Naive thymus-derived CD4-positive, alpha-beta T cell (primary cell): ENCODE measurements around the gene ELMO3. TPM values are rescaled to one million over a fixed set of nuclear protein-coding genes. Genes with fewer than 3 reads are reported as not detected.

Source experiments
- ATAC-seq: fragments of 150-1000 bp; cut with Tn5 transposase; 2 replicates; pipeline ENCODE4 v1.10.0; 2021; ENCODE audit warnings: mild to moderate bottlenecking, moderate library complexity
- CTCF ChIA-PET: fragments of 350-600 bp; sonication (Branson Sonifier 250); formaldehyde crosslinking; loops from one replicate; lab custom pipeline; 2021; ENCODE audit warnings: antibody characterized with exemption; lab: Charles Lee
- POLR2A ChIA-PET: fragments of 350-600 bp; sonication (Branson Sonifier 250); formaldehyde crosslinking; loops from one replicate; lab custom pipeline; 2021; ENCODE audit warnings: antibody characterized with exemption, inconsistent platforms; lab: Charles Lee
- DNase-seq, 9 donors: peaks; one replicate each; pipeline versions ENCODE4 v3.0.0 to v3.0.0-alpha.2; 2020 to 2022; ENCODE audit warnings: mixed read lengths in 1 of 9
- H3K27ac ChIP-seq: one replicate; pipeline ENCODE4 v1.7.0; 2013; ENCODE audit warnings: mild to moderate bottlenecking, low read depth, low read length, moderate library complexity
- H3K27me3 ChIP-seq, 2 donors: one replicate each; pipeline ENCODE4 v1.7.0; 2013; ENCODE audit warnings: low read length in 2 of 2, mild to moderate bottlenecking in 2 of 2, moderate library complexity in 2 of 2; ENCODE audit not compliant: control insufficient read depth in 2 of 2, insufficient read depth in 2 of 2
- H3K36me3 ChIP-seq, 3 experiments: 1 replicate in 2 of 3; 2 replicates in 1 of 3; pipeline ENCODE4 v1.7.0; 2013; ENCODE audit warnings: low read length in 3 of 3, mild to moderate bottlenecking in 3 of 3, moderate library complexity in 1 of 3; ENCODE audit not compliant: insufficient read depth in 3 of 3, control insufficient read depth in 2 of 3
- H3K4me1 ChIP-seq, 2 donors: one replicate each; pipeline ENCODE4 v1.7.0; 2013; ENCODE audit warnings: low read length in 2 of 2, mild to moderate bottlenecking in 2 of 2, moderate library complexity in 1 of 2; ENCODE audit not compliant: control insufficient read depth in 2 of 2, insufficient read depth in 2 of 2
- H3K4me3 ChIP-seq: 2 replicates; pipeline ENCODE4 v1.7.0; 2013; ENCODE audit warnings: mild to moderate bottlenecking, low read length
- H3K9me3 ChIP-seq, 3 experiments: 1 replicate in 2 of 3; 2 replicates in 1 of 3; pipeline ENCODE4 v1.7.0; 2013; ENCODE audit warnings: low read length in 3 of 3; ENCODE audit not compliant: control insufficient read depth in 2 of 3
- H3K27ac Mint-ChIP-seq, 9 donors: one replicate each; pipeline ENCODE4 v1.8.0; 2020 to 2022; ENCODE audit warnings: mixed read lengths in 9 of 9, mild to moderate bottlenecking in 8 of 9, moderate library complexity in 5 of 9, inconsistent platforms in 2 of 9
- H3K27me3 Mint-ChIP-seq, 5 donors: one replicate each; pipeline ENCODE4 v1.8.0; 2021 to 2022; ENCODE audit warnings: mixed read lengths in 5 of 5, mild to moderate bottlenecking in 1 of 5
- H3K36me3 Mint-ChIP-seq, 5 donors: one replicate each; pipeline ENCODE4 v1.8.0; 2020 to 2022; ENCODE audit warnings: mixed read lengths in 5 of 5, mild to moderate bottlenecking in 3 of 5, inconsistent platforms in 1 of 5
- H3K4me1 Mint-ChIP-seq, 7 donors: one replicate each; pipeline ENCODE4 v1.8.0; 2020 to 2022; ENCODE audit warnings: mixed read lengths in 7 of 7, mild to moderate bottlenecking in 3 of 7, inconsistent platforms in 1 of 7
- H3K4me3 Mint-ChIP-seq, 10 donors: one replicate each; pipeline ENCODE4 v1.8.0; 2020 to 2022; ENCODE audit warnings: mild to moderate bottlenecking in 10 of 10, mixed read lengths in 10 of 10, moderate library complexity in 6 of 10, inconsistent platforms in 2 of 10
- H3K9me3 Mint-ChIP-seq, 11 donors: one replicate each; pipeline ENCODE4 v1.8.0; 2020 to 2022; ENCODE audit warnings: mixed read lengths in 11 of 11, mild to moderate bottlenecking in 4 of 11, inconsistent platforms in 1 of 11, moderate library complexity in 1 of 11
- intact Hi-C, 2 donors: fragments of 100-400 bp; cut with micrococcal nuclease; formaldehyde crosslinking; loops; one replicate each; pipeline ENCODE4 v1.15.1; 2023
- polyA plus RNA-seq, 2 donors: library from polyadenylated mRNA; unstranded; fragments of 300-500 nt; fragmentation: Illumina TruSeq; gene quantifications; one replicate each; pipeline ENCODE4 v1.2.3, GENCODE V29; 2021
- total RNA-seq, 6 experiments: library from RNA in 5 of 6; stranded (reverse) in 5 of 6; gene quantifications; 1 replicate in 5 of 6; 2 replicates in 1 of 6; pipeline ENCODE4 v1.2.3 and lab custom pipeline; 2021 to 2026

ELMO3 gene
- total and polyA plus RNA-seq, 7 experiments from 2014 or later, result 0.07 to 9.1 (median 5.6) TPM; not detected in 1

DNA sequence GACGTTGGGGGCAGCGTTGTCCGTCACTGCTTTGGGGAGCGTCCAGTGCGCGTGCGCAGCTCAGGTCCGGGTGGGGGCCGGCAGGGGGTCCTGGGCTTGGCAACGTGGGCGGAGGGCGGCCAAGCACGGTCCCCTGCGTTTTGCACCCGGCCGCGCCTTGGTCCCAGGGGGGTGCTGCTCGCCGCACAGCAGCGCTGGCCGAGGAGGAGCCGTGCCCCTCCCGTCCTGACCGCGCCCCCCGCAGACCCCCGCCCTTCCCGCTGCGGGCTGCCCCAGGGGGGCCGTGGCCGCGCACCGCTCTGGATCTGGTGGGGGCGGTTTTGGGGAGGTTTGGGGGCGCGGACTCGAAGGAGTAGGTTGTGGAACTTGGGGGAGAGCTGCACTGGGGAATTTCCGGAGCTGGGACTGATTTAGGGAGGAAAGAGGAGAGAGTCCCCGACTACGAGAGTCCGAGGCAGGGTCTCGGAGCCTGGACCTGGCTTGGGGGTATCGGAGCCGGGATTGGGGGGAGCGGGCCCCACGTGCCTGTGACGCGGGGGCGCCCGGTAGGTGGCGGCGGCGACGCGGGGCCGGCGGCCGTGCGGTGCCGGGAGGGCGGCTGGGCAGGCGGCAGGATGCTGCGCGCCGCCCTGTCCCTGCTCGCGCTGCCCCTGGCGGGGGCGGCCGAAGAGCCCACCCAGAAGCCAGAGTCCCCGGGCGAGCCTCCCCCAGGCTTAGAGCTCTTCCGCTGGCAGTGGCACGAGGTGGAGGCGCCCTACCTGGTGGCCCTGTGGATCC, 49.7 kb downstream of the ELMO3 start, which contains the start of gene SLC9A5:
TSS of gene SLC9A5 (plus strand) at position 579 of the 777 bp plus-strand sequence. CDS start at position 615, 36 bp downstream.
- no peaks in the 10 kb centered on the region for H3K36me3 Mint-ChIP-seq
- H3K27ac Mint-ChIP-seq, result peak within 1 kb of the TSS; percentile 70 to 92 (median 80)
- peak in 4 of 9 donors; percentile 10 to 68 (median 26) for DNase-seq
- H3K4me1 ChIP-seq, result peaks cover 31 to 37% of the 10 kb centered on the region in 2 donors
- H3K27me3 Mint-ChIP-seq, result peaks cover 0 to 20% (median 0%) of the 10 kb centered on the region in 5 donors
- peak within 1 kb of the TSS; percentile 86 to 96 (median 91) for H3K4me3 Mint-ChIP-seq
- no peaks in the 10 kb centered on the region for H3K9me3 Mint-ChIP-seq
- H3K9me3 ChIP-seq, result no peaks in the 10 kb centered on the region
- no peaks in the 10 kb centered on the region for H3K36me3 ChIP-seq
- peak within 1 kb of the TSS; percentile 68 for H3K4me3 ChIP-seq
- H3K27ac ChIP-seq, result peak within 1 kb of the TSS; percentile 57
- H3K4me1 Mint-ChIP-seq, result peaks cover 35 to 50% (median 41%) of the 10 kb centered on the region in 7 donors
- no peaks in the 10 kb centered on the region for H3K27me3 ChIP-seq
- intact Hi-C loops, result loop anchor here in 1 of 2 donors (2.0 to 10.0 kb wide), 4 partner anchors 234 to 1884 kb away; partner anchors contain the start of genes AGRP, ATP6V0D1, CENPT and CHTF8
- CTCF ChIA-PET, result interaction anchor here (0.7 kb wide), 1 partner anchor 56 kb away, joined by 3 read pairs; no protein-coding TSS in a partner anchor
- POLR2A ChIA-PET, result interaction anchor here (0.9 to 2.8 kb wide), 4 partner anchors 14 to 91 kb away, joined by 3 to 20 read pairs (median 4); partner anchors contain the start of gene TMEM208
- no peak for ATAC-seq

GRCh38 chr16:67249178-67250044, 50.5 kb downstream of the ELMO3 start:
- intact Hi-C loops, result loop anchor here in 1 of 2 donors (2.0 to 10.0 kb wide), 4 partner anchors 233 to 1883 kb away; partner anchors contain the start of genes AGRP, ATP6V0D1, CENPT and CHTF8
- H3K4me1 ChIP-seq, result peaks cover 27 to 29% of the 10 kb centered on the region in 2 donors
- DNase-seq, result no peak
- H3K36me3 Mint-ChIP-seq, result no peaks in the 10 kb centered on the region
- H3K9me3 Mint-ChIP-seq, result no peaks in the 10 kb centered on the region
- ChIA-PET CTCF (interaction anchor here (0.7 kb wide), 1 partner anchor 57 kb away, joined by 3 read pairs; no protein-coding TSS in a partner anchor), POLR2A (interaction anchor here (0.7 to 1.8 kb wide), 2 partner anchors 92 to 662 kb away, joined by 3 to 4 read pairs; no protein-coding TSS in a partner anchor)
- H3K27ac ChIP-seq, result no peak overlapping the region
- H3K4me3 ChIP-seq, result peak overlapping the region; percentile 32
- H3K27me3 Mint-ChIP-seq, result peaks cover 0 to 20% (median 0%) of the 10 kb centered on the region in 5 donors
- H3K4me1 Mint-ChIP-seq, result peaks cover 30 to 44% (median 34%) of the 10 kb centered on the region in 7 donors
- H3K27ac Mint-ChIP-seq, result peak overlapping the region in 5 of 9 donors; percentile 34 to 89 (median 65)
- H3K36me3 ChIP-seq, result no peaks in the 10 kb centered on the region
- ATAC-seq, result no peak
- H3K4me3 Mint-ChIP-seq, result peak overlapping the region; percentile 73 to 96 (median 82)
- no peaks in the 10 kb centered on the region for H3K9me3 ChIP-seq
- H3K27me3 ChIP-seq, result no peaks in the 10 kb centered on the region

GRCh38 chr16:67250045-67250327, 51.1 kb downstream of the ELMO3 start:
- no peaks in the 10 kb centered on the region for H3K9me3 Mint-ChIP-seq
- peaks cover 25 to 38% (median 28%) of the 10 kb centered on the region in 7 donors for H3K4me1 Mint-ChIP-seq
- no peaks in the 10 kb centered on the region for H3K36me3 Mint-ChIP-seq
- no peaks in the 10 kb centered on the region for H3K27me3 ChIP-seq
- ATAC-seq (no peak), DNase-seq (no peak)
- peaks cover 21 to 24% of the 10 kb centered on the region in 2 donors for H3K4me1 ChIP-seq
- intact Hi-C loops, result no loop called here
- H3K36me3 ChIP-seq, result no peaks in the 10 kb centered on the region
- peak overlapping the region; percentile 73 to 96 (median 82) for H3K4me3 Mint-ChIP-seq
- no peaks in the 10 kb centered on the region for H3K9me3 ChIP-seq
- no peak overlapping the region for H3K27ac ChIP-seq
- ChIA-PET POLR2A (interaction anchor here (0.7 to 1.8 kb wide), 2 partner anchors 92 to 661 kb away, joined by 3 to 4 read pairs; no protein-coding TSS in a partner anchor), CTCF (interaction anchor here (0.5 kb wide), 1 partner anchor 77 kb away, joined by 3 read pairs; no protein-coding TSS in a partner anchor)
- H3K27ac Mint-ChIP-seq, result peak overlapping the region in 3 of 9 donors; percentile 34 to 70 (median 62)
- H3K27me3 Mint-ChIP-seq, result peaks cover 0 to 20% (median 0%) of the 10 kb centered on the region in 5 donors
- no peak overlapping the region for H3K4me3 ChIP-seq

DNA sequence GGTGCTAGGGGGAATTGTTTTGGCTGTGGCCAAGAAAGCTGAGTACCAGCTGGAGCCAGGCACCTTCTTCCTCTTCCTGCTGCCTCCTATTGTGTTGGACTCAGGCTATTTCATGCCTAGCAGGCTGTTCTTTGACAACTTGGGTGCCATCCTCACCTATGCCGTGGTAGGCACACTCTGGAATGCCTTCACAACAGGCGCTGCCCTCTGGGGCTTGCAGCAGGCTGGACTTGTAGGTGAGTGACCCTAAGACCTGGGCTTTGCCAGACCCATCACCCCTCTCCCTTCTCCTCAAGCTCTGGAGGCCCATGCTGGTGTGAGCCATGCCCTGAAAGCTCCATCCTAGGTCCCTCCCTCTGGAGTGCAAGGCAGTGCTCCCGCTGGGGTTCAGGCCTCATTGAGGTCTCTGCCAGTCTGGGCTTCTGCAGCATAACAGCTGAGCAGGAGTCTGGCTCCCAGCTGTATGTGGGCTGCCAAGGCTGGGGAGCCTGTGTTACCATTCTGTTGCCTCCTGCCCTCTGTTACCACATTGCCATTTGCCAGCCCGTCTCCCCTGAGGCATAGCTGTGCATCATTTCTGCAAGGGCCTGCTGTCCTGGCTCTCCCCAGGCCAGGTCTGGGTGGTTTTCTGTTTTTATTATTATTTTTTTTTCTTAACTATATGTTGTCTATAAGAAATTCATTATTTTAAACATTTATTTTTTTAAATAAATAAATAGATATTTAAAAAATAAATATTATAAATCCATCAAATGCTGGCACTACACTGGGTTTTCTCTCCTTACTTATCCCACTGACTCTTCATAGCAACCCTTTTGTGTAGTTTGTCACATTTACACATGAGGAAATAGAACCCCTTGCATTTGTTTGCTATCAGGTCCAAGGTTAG, 53.9 kb downstream of the ELMO3 start:
- Mint-ChIP-seq H3K36me3 (no peaks in the 10 kb centered on the region), H3K27ac (no peak overlapping the region), H3K9me3 (no peaks in the 10 kb centered on the region), H3K4me3 (peak overlapping the region in 1 of 10 donors; percentile 5), H3K27me3 (peaks cover 0 to 23% (median 3%) of the 10 kb centered on the region in 5 donors), H3K4me1 (peaks cover 15 to 24% (median 18%) of the 10 kb centered on the region in 7 donors)
- Histone ChIP-seq H3K4me3 (no peak overlapping the region), H3K27me3 (no peaks in the 10 kb centered on the region), H3K4me1 (peaks cover 10 to 14% of the 10 kb centered on the region in 2 donors), H3K9me3 (no peaks in the 10 kb centered on the region), H3K36me3 (no peaks in the 10 kb centered on the region), H3K27ac (no peak overlapping the region)
- no peak for ATAC-seq
- ChIA-PET POLR2A (no interaction called here), CTCF (no interaction called here)
- intact Hi-C loops, result no loop called here
- no peak for DNase-seq
